Measurements from ENCODE around the gene PLD1.

The PLD1 gene

DNA sequence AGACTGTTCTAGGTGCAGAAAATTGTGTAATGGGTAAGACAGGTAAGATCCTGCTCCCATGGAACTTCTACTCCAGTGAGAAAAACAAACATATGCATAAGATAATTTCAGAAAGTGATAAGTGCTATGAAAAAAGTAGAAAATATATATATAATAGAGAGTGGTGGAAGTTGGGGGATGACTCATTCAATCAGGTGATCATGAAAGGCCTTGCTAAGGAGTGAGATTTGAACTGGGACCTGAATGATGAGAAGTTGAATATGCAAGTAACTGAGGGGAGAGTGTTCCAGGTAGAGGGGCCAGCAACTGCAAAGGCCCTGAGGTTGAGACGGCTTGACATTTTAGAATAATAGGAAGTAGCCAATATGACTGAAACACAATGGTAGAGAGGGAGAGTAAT is 257.8 kb downstream of the PLD1 start:
- no peak overlapping the region for H3K27ac ChIP-seq (ENCODE audit: insufficient read depth, low read length, poor library complexity, severe bottlenecking)
- no peaks in the 10 kb centered on the region for H3K36me3 ChIP-seq (ENCODE audit: control insufficient read depth, insufficient read depth, low read length)
- H3K27me3 ChIP-seq (replicated peaks; ENCODE audit: control insufficient read depth, insufficient read depth, low read length, poor library complexity, severe bottlenecking), result no peaks in the 10 kb centered on the region
- H3K4me3 ChIP-seq (ENCODE audit: insufficient read depth, low read depth, low read length, poor library complexity, severe bottlenecking), result no peak overlapping the region
- no peaks in the 10 kb centered on the region for H3K9me3 ChIP-seq (ENCODE audit: control insufficient read depth, low read length)
- H3K4me1 ChIP-seq (ENCODE audit: control insufficient read depth, insufficient read depth, low read length, poor library complexity, severe bottlenecking), result no peaks in the 10 kb centered on the region
- no peak for DNase-seq

DNA sequence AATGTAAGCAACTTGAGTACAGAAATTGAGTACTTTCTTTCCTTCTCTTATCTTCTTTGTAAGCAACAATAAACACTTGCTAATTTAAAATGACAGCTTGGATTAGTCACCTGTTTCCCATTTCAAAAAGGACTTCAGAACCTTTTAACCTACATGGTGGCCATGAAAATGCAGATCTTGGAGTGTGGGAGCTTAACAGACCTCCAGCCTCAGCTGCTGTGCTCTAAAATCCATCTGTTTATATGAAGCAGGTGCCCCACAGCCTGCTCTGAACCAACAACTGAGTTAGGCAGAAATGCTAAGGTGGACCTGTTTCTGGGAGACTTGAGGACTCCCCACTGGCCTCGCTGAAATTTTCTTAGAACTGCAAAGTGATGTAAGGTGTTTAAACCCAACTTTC is 259.0 kb downstream of the PLD1 start:
- H3K4me1 ChIP-seq (ENCODE audit: control insufficient read depth, insufficient read depth, low read length, poor library complexity, severe bottlenecking), result no peaks in the 10 kb centered on the region
- H3K27ac ChIP-seq (ENCODE audit: insufficient read depth, low read length, poor library complexity, severe bottlenecking), result no peak overlapping the region
- no peaks in the 10 kb centered on the region for H3K9me3 ChIP-seq (ENCODE audit: control insufficient read depth, low read length)
- DNase-seq, result no peak
- no peaks in the 10 kb centered on the region for H3K36me3 ChIP-seq (ENCODE audit: control insufficient read depth, insufficient read depth, low read length)
- H3K4me3 ChIP-seq (ENCODE audit: insufficient read depth, low read depth, low read length, poor library complexity, severe bottlenecking), result no peak overlapping the region
- no peaks in the 10 kb centered on the region for H3K27me3 ChIP-seq (replicated peaks; ENCODE audit: control insufficient read depth, insufficient read depth, low read length, poor library complexity, severe bottlenecking)

All from effector memory CD4-positive, alpha-beta T cell (primary cell).